Keratinocyte (primary cell): ENCODE measurements around the gene TRMT112.

Experiments
- EZH2 ChIP-seq: IDR thresholded peaks from one replicate; pipeline ENCODE4 v1.6.1; 2012; ENCODE audit warnings: inconsistent platforms, mild to moderate bottlenecking, low read length, moderate library complexity
- TF ChIP-seq, protein P1 (sequence below), 3 experiments: IDR thresholded peaks in 1 of 3; conservative IDR thresholded peaks in 1 of 3; optimal IDR thresholded peaks in 1 of 3; 2 replicates in 2 of 3; 3 replicates in 1 of 3; pipeline versions ENCODE3 to v1.5.1; 2011; ENCODE audit warnings: low read length in 3 of 3, mild to moderate bottlenecking in 3 of 3, moderate library complexity in 2 of 3, control low read depth in 1 of 3, inconsistent platforms in 1 of 3; ENCODE audit not compliant: insufficient read depth in 2 of 3; ENCODE audit errors: extremely low read depth in 1 of 3

DNA sequence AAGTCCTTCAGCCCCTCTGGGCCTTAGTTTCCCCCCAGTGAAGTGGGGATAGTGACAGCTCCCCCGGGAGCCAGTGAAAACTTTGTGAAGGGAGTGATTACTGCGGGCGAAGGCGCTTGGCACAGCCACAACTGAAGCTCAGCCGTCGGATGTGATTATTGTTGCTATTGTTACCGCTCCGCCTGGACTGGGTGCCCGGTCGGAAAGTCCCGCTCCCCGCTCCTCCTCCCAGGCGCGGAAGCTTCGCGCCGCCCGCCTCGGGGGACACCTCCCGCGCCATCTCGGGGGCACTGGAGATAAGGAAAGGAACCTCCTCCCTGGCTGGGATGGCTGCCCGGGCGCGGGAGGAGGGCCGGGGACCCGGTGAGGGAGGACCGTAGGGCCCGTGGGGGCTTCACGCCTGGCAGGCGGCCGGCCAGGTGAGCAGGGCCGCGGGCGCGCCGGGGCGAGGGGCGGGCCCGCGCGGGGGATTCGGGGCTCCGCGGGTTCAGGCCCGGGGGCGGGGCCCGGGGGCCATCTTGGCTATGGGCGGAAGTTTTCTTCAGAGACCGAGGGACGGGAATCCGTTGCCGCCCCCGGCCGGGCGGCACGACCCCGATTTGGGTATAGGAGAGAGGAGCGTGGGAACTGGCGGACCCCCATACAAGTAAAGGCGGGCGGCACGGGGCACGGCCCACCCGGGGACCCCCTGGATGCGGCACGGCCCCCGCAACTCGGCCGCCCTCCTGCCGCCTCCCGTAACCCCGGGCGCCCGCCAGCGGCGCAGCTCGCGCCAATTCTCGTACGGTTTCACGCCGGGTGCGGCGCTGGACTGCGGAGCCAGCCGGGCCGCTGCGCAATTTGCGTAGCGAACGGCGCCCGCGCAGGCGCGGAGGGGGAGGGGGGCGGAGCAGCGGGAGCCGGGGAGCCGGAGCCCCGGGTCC is 32.1 kb downstream of the TRMT112 start, which contains the start of gene GPR137:
- TF ChIP-seq, protein P1, sequence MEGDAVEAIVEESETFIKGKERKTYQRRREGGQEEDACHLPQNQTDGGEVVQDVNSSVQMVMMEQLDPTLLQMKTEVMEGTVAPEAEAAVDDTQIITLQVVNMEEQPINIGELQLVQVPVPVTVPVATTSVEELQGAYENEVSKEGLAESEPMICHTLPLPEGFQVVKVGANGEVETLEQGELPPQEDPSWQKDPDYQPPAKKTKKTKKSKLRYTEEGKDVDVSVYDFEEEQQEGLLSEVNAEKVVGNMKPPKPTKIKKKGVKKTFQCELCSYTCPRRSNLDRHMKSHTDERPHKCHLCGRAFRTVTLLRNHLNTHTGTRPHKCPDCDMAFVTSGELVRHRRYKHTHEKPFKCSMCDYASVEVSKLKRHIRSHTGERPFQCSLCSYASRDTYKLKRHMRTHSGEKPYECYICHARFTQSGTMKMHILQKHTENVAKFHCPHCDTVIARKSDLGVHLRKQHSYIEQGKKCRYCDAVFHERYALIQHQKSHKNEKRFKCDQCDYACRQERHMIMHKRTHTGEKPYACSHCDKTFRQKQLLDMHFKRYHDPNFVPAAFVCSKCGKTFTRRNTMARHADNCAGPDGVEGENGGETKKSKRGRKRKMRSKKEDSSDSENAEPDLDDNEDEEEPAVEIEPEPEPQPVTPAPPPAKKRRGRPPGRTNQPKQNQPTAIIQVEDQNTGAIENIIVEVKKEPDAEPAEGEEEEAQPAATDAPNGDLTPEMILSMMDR (optimal IDR thresholded peaks at IDR 0.05 in 1 of 3, IDR thresholded peaks at IDR 0.05 in 1 of 3, conservative IDR thresholded peaks at IDR 0.05 in 1 of 3; ENCODE audit: extremely low read depth in 1 of 3, insufficient read depth in 2 of 3, low read length in 3 of 3) = no peak
- no peak for TF ChIP-seq EZH2
